HG03064 (cell line): ENCODE results near the gene TNS3.

Experiments used
- ATAC-seq: cut with Tn5 transposase; IDR thresholded peaks from one replicate; pipeline ENCODE4 v1.9.1; 2021; ENCODE audit warnings: low read depth; ENCODE audit not compliant: unreplicated experiment

TNS3 gene

GRCh38 chr7:47254081-47254977, 327.6 kb downstream of the TNS3 start:
- peak; percentile 67 for ATAC-seq

- ATAC-seq, result peak; percentile 43
Observed at GRCh38 chr7:47253650-47254080, 328.2 kb downstream of the TNS3 start.

DNA sequence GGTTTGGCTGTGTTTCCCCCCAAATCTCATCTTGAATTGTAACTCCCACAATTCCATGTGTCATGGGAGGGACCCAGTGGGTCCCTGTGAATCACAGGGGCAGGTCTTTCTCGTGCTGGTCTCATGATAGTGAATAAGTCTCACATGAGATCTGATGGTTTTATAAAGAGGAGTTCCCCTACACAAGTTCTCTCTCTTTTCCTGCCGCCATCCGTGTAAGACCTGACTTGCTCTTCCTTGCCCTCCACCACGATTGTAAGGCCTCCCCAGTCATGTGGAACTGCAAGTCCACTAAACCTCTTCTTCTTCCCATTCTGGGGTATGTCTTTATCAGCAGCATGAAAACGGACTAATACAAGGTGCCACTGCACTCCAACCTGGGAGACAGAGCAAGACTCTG, 329.2 kb downstream of the TNS3 start:
- ATAC-seq, result no peak

DNA sequence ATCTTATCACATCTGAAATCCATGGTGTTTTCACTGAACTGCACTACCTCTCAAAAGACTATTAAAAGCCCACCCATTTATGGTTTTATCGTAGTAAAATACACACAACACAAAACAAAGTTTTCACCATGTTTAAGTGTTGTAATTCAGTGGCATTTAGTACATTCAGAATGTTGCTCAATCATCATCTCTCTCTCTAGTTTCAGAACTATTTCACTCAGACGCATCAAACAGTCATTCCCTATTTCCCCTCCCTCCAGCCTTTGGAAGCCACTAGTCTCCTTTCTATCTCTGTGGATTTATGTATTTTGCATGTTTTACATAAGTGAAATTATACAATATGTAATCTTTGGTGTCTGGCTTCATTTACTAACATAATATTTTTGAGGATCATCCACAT, 332.6 kb downstream of the TNS3 start:
- no peak for ATAC-seq

- ATAC-seq, result no peak
Observed at GRCh38 chr7:47248797-47249196, 333.1 kb downstream of the TNS3 start.

GRCh38 chr7:47247132-47247531, 334.8 kb downstream of the TNS3 start:
- ATAC-seq, result no peak

- ATAC-seq, result no peak
Observed at GRCh38 chr7:47244692-47245091, 337.2 kb downstream of the TNS3 start.

DNA sequence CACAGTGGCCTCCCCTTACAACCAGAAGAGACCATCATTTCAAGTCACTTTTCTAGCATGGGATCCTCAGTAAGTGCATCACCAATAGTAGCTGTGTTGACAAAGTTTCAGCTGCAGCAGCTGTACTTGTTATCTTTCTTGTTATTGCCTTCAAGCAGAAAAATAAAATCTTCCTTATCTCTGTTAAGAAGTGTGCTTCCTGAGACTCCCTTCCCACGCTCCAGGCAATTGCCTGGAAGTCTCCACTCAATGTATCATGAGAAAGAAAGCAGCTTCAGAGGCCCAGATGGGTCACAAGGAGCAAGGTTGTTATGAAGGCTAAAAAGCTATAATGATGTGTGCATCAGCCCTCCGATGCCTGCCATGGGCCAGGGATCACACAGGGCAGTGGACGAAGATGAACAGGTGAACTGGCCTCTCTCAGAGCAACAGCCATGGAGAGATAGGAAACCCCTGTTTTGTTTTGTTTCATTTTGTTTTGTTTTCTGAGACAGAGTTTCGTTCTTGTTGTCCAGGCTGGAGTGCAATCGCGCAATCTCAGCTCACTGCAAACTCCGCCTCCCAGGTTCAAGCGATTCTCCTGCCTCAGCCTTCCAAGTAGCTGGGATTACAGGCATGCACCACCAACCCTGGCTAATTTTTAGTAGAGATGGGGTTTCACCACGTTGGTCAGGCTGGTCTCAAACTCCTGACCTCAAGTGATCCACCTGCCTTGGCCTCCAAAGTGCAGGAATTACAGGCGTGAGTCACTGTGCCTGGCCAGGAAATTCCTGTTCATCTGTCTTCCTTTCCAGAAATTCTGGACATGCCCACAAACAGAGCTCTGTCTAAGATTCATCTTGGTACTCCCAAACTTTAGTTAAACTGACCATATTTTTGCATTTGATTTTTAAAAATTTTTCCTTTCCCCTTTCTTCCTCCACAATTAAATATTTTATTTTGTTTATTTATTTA, 340.5 kb downstream of the TNS3 start:
- ATAC-seq, result no peak

GRCh38 chr7:47239931-47240421, 341.9 kb downstream of the TNS3 start:
- ATAC-seq, result no peak

DNA sequence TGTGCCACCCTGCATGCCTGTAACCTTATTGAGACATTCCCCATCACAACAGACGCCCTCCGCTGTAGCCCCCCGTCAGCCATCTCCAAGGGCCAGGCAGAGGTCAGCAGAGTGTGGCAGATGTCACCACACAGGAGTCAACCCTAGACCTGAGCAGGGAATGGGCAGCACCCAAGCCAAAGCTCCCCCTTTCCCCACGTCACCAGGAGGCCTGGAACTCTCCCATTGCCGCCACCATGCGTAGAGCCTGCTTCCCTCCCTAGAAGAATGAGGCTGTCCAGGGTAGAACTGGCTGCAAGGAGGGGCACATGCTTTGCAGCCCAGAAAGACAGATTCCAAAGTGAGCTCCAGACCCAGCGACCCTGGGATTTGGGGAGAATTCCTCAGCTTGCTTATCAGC, 342.9 kb downstream of the TNS3 start:
- no peak for ATAC-seq

DNA sequence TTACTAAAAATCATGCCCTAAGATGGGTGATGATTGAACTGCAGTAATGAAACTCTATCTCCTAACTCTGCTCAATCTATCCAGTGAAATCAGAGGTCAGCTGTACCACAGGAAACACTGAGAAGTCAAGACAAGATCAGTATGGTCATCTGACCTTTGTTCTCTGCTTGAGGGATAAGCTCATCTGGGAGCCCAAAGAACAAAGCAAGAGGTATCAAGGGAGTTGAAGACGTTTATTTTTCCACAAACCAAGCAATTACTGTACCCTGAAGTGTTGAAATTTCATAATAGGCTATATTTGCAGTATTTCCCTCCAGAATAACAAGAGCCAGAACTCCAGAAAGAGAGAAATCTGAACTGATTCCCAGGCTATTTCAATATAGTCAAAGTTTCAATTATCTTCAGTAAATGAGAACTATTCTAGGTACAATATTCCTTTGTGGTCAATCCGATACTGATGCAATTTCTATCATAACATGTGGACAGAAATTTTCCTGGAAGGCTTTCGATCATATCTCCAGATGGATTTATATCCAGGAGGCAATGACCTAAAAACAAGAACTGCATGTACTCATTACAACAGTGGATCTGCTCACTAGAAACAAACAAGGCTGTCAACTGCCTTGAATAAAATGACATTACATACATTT, 345.3 kb downstream of the TNS3 start:
- ATAC-seq, result no peak

- no peak for ATAC-seq
Observed at GRCh38 chr7:47233996-47234395, 347.9 kb downstream of the TNS3 start.

DNA sequence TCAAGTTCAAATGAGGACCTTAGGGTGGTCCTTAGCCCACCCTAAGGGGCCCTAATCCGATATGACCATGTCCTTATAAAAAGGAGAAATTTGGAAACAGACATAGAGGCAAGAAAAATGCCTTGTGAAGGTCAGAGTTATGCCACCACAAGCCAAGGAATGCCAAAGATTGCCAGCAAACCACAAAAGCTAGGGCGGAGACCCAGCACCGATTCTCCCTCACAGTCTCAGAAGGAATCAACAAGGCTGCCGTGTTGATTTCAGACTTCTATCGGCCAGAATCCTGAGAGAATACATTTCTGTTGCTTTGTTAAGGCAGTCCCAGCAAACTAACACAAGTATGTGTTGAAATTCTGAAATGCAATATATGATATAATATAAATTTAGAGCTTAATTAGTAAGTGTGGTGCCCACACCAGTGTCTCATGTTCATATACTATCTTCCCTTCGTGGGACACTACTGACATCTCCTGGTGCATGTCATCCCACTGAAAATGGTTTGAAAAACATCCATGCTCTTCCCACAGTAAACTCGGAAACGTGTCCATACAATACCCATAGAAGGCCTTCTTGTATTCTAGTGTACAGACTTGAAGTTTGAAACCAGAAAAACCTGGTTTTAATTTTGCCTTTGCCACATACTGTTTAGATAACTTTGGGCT, 349.0 kb downstream of the TNS3 start:
- no peak for ATAC-seq

DNA sequence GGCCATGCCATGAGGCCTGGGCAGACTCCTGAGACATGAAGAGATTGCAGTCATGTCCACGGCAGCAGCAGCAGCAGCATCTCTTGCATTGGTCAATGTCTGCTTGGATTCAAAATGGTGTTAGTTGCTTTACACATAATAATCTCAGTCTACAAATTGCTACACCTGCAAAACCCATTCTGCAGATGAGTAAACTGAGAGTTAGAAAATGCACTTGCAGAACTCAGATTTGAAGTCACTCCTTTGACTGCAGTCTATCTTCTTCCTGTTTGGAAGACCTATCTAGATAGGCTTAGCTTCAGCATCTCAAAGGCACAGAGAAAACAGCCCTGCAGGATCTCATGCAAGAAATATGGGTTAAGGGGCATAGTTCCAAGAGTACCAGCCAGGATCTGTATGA, 350.3 kb downstream of the TNS3 start:
- no peak for ATAC-seq

- ATAC-seq, result no peak
Observed at GRCh38 chr7:47231032-47231431, 350.9 kb downstream of the TNS3 start.

GRCh38 chr7:47228386-47229014, 353.4 kb downstream of the TNS3 start:
- ATAC-seq, result no peak

- ATAC-seq, result peak; percentile 78
Observed at GRCh38 chr7:47227762-47228177, 354.1 kb downstream of the TNS3 start.

- no peak for ATAC-seq
Observed at GRCh38 chr7:47226696-47227095, 355.2 kb downstream of the TNS3 start.

DNA sequence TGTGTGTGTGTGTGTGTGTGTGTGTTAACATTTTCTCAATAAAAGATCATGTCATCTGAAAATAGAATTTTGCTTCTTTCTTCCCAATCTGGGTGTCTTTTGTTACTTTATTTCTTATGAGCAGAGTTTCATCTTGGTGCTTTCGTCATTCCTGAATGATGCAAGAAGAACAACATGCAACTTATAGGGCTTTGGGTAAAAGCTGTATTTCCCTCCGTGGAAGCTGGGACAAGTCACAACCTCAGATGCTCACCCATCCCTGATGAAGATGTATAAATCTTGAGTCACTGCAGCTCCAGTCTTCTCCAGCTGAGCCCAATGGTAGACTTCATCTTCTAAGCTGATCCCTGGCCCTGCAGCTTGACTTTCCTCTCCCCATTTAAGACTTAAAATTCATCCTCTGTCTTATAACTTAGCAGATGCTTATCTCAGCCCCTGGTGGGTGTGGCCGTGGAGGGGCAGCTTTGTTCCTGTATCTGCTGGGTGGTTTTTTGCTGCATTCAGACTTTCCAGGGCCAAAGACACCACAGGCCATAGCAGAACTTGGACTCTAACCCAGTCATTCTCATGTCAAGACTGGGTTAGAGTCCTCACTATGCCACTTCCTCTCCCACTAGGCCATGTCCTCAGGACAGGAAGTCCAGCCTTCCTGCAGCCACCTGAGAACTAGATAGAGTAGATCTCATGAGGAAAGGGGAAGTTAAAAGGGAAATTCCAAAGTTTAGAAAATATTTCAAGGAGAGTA, 356.4 kb downstream of the TNS3 start:
- no peak for ATAC-seq
